Measurements from ENCODE around the gene CDCP1. TPM values are rescaled to one million over a fixed set of nuclear protein-coding genes. Genes with fewer than 3 reads are reported as not detected.

The CDCP1 gene
- total RNA-seq, 1 donor from 2014 or later: 0.25 TPM

GRCh38 chr3:45179163-45179562, 33.0 kb upstream of the CDCP1 start:
- no peak for DNase-seq
- no peaks in the 10 kb centered on the region for H3K36me3 ChIP-seq
- H3K9me3 ChIP-seq (replicated peaks): no peaks in the 10 kb centered on the region
- H3K4me1 ChIP-seq: no peaks in the 10 kb centered on the region
- no peak overlapping the region for H3K27ac ChIP-seq (replicated peaks)
- no peak overlapping the region for H3K4me3 ChIP-seq
- TF ChIP-seq CTCF (IDR thresholded peaks at IDR 0.05; ENCODE audit: borderline replicate concordance): no peak
- intact Hi-C loops (cut with micrococcal nuclease): no loop called here
- H3K27me3 ChIP-seq (ENCODE audit: low read depth): peaks cover 11% of the 10 kb centered on the region

- Histone ChIP-seq H3K27me3 (ENCODE audit: low read depth) (peaks cover 11% of the 10 kb centered on the region), H3K9me3 (replicated peaks) (no peaks in the 10 kb centered on the region), H3K4me3 (no peak overlapping the region), H3K27ac (replicated peaks) (no peak overlapping the region), H3K36me3 (no peaks in the 10 kb centered on the region), H3K4me1 (no peaks in the 10 kb centered on the region)
- DNase-seq: no peak
- intact Hi-C loops (cut with micrococcal nuclease): no loop called here
- no peak for TF ChIP-seq CTCF (IDR thresholded peaks at IDR 0.05; ENCODE audit: borderline replicate concordance)
Observed at GRCh38 chr3:45178183-45179023, 32.2 kb upstream of the CDCP1 start.

GRCh38 chr3:45176912-45177311, 30.7 kb upstream of the CDCP1 start:
- Histone ChIP-seq H3K36me3 (no peaks in the 10 kb centered on the region), H3K9me3 (replicated peaks) (no peaks in the 10 kb centered on the region), H3K4me1 (no peaks in the 10 kb centered on the region), H3K27ac (replicated peaks) (no peak overlapping the region), H3K4me3 (no peak overlapping the region), H3K27me3 (ENCODE audit: low read depth) (peaks cover 11% of the 10 kb centered on the region)
- no peak for TF ChIP-seq CTCF (IDR thresholded peaks at IDR 0.05; ENCODE audit: borderline replicate concordance)
- no peak for DNase-seq
- intact Hi-C loops (cut with micrococcal nuclease): no loop called here

GRCh38 chr3:45174234-45174633, 28.1 kb upstream of the CDCP1 start:
- H3K36me3 ChIP-seq: no peaks in the 10 kb centered on the region
- H3K27me3 ChIP-seq (ENCODE audit: low read depth): no peaks in the 10 kb centered on the region
- no peaks in the 10 kb centered on the region for H3K9me3 ChIP-seq (replicated peaks)
- peaks cover 13% of the 10 kb centered on the region for H3K4me1 ChIP-seq
- TF ChIP-seq CTCF (IDR thresholded peaks at IDR 0.05; ENCODE audit: borderline replicate concordance): no peak
- no peak for DNase-seq
- H3K4me3 ChIP-seq: no peak overlapping the region
- H3K27ac ChIP-seq (replicated peaks): no peak overlapping the region
- intact Hi-C loops (cut with micrococcal nuclease): no loop called here

- intact Hi-C loops (cut with micrococcal nuclease): no loop called here
- Histone ChIP-seq H3K4me1 (peaks cover 14% of the 10 kb centered on the region), H3K36me3 (no peaks in the 10 kb centered on the region), H3K27ac (replicated peaks) (no peak overlapping the region), H3K27me3 (ENCODE audit: low read depth) (no peaks in the 10 kb centered on the region), H3K4me3 (no peak overlapping the region), H3K9me3 (replicated peaks) (no peaks in the 10 kb centered on the region)
- TF ChIP-seq CTCF (IDR thresholded peaks at IDR 0.05; ENCODE audit: borderline replicate concordance): no peak
- no peak for DNase-seq
Observed at GRCh38 chr3:45173776-45174175, 27.6 kb upstream of the CDCP1 start.

All from left ventricle myocardium inferior (tissue), 1 donor.